Activated naive CD8-positive, alpha-beta T cell (primary cell): ENCODE results near the gene AFF4.

Experiments
- H3K27ac Mint-ChIP-seq: one replicate; pipeline ENCODE4 v1.8.0; 2021; ENCODE audit warnings: mixed read lengths
- H3K27me3 Mint-ChIP-seq: one replicate; pipeline ENCODE4 v1.8.0; 2021; ENCODE audit warnings: mixed read lengths
- H3K36me3 Mint-ChIP-seq: one replicate; pipeline ENCODE4 v1.8.0; 2021; ENCODE audit warnings: mixed read lengths
- H3K4me1 Mint-ChIP-seq: one replicate; pipeline ENCODE4 v1.8.0; 2021; ENCODE audit warnings: low read depth, mixed read lengths
- H3K4me3 Mint-ChIP-seq: one replicate; pipeline ENCODE4 v1.8.0; 2021; ENCODE audit warnings: mild to moderate bottlenecking, mixed read lengths
- H3K9me3 Mint-ChIP-seq: one replicate; pipeline ENCODE4 v1.8.0; 2021; ENCODE audit warnings: low read depth, mixed read lengths

AFF4 gene

DNA sequence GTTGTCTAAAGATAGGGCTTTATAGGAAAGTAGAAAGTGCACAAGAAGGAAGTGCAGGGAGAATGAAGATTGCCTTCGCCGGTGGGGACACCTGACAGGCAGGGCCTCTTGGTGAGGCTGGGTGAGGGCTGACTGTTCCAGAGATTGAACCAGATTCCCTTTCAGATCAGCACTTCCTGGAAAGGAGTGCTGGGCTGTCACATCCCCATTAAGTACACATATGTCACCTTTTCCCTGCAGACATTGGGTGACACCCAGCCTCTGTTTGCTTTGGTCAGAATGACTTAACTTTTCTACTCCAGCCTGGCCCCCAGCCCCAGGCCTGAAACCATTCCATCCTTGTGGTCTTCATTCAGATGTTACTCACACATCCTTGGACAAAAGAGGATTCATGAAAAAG is 125.6 kb downstream of the AFF4 start:
- no peaks in the 10 kb centered on the region for H3K36me3 Mint-ChIP-seq
- no peak overlapping the region for H3K27ac Mint-ChIP-seq
- H3K9me3 Mint-ChIP-seq: no peaks in the 10 kb centered on the region
- peaks cover 4% of the 10 kb centered on the region for H3K27me3 Mint-ChIP-seq
- no peaks in the 10 kb centered on the region for H3K4me1 Mint-ChIP-seq
- no peak overlapping the region for H3K4me3 Mint-ChIP-seq

DNA sequence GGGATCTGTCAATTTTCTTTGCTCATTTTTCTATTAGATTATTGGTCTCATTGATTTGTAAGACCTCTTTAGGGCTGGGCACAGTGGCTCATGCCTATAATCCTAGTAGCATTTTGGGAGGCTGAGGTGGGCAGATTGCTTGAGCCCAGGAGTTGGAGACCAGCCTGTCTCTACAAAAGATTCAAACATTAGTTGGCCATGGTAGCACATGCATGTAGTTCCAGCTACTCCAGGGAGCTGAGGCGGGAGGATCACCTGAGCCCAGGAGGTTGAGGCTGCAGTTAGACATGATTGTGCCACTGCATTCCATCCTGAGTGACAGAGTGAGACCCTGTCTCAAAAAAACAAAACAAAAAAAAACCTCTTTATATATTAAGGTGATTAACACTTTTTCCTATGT is 126.6 kb downstream of the AFF4 start:
- H3K9me3 Mint-ChIP-seq: no peaks in the 10 kb centered on the region
- no peak overlapping the region for H3K27ac Mint-ChIP-seq
- peaks cover 4% of the 10 kb centered on the region for H3K27me3 Mint-ChIP-seq
- no peaks in the 10 kb centered on the region for H3K36me3 Mint-ChIP-seq
- H3K4me3 Mint-ChIP-seq: no peak overlapping the region
- H3K4me1 Mint-ChIP-seq: no peaks in the 10 kb centered on the region

DNA sequence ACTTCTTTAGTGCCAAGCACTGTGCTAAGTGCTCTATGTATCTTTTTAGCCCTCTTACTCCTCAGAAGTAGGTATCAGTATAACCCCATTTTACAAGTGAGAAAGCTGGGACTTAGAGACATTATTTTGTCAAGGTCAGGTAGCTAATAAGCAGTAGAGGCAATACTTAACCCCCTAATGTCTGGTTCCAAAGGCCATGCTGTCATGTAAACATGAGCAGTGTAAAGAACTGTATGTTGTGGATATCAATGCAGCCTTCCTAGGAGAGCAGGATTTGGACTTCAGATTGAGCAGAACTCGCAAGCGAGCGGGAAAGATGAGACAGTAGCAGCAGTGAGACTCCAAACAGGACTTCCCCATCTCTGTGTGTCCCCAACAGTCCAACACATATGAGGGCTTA is 129.4 kb downstream of the AFF4 start:
- Mint-ChIP-seq H3K9me3 (no peaks in the 10 kb centered on the region), H3K36me3 (no peaks in the 10 kb centered on the region), H3K4me3 (no peak overlapping the region), H3K27me3 (peaks cover 9% of the 10 kb centered on the region), H3K4me1 (peaks cover 6% of the 10 kb centered on the region), H3K27ac (no peak overlapping the region)

- no peak overlapping the region for H3K4me3 Mint-ChIP-seq
- no peaks in the 10 kb centered on the region for H3K9me3 Mint-ChIP-seq
- H3K27me3 Mint-ChIP-seq: peaks cover 16% of the 10 kb centered on the region
- H3K27ac Mint-ChIP-seq: no peak overlapping the region
- H3K36me3 Mint-ChIP-seq: no peaks in the 10 kb centered on the region
- H3K4me1 Mint-ChIP-seq: peaks cover 8% of the 10 kb centered on the region
Observed at GRCh38 chr5:132832612-132833011, 130.8 kb downstream of the AFF4 start.

GRCh38 chr5:132831095-132831860 is 132.2 kb downstream of the AFF4 start:
- peak overlapping the region; percentile 81 for H3K4me3 Mint-ChIP-seq
- H3K9me3 Mint-ChIP-seq: no peaks in the 10 kb centered on the region
- H3K27ac Mint-ChIP-seq: no peak overlapping the region
- peaks cover 8% of the 10 kb centered on the region for H3K4me1 Mint-ChIP-seq
- H3K36me3 Mint-ChIP-seq: no peaks in the 10 kb centered on the region
- peaks cover 25% of the 10 kb centered on the region for H3K27me3 Mint-ChIP-seq

DNA sequence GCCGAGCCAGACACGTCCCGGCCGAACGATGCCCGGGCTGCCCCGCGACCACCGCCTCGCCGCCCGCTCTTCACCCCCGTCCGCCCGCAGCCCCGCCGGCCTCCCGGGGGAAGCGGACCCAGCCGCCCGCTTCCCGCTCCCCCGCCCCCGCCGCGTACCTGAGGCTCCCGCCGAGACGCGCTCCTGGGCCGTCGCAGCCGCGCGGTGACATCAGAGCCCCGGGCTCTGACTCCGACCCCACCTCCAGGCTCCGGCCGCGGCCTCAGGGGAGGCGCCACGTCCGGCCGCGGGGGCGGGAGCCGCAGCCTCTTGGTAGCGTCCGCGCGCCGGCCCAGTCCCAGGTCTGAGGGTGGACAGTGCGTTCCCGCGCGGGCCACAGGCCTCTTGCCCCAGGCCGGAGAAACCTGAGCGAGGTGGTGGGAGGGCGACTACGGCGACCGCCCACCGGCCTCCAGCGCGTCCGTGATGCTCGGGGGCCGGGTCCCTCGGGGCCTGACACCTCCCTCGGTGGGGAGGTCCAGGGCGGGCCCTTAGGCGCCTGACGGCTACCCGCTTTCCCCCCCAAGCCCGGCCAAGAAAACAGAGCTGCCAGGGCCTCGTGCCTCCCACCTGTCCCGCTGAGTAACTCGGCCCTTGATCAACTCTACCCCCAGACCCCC is 132.9 kb downstream of the AFF4 start, which contains the start of gene SHROOM1:
Gene SHROOM1, minus strand, starts transcription at position 212 of the 659 bp plus-strand sequence. CDS start 4,507 bp downstream, outside the sequence.
- no peak within 1 kb of the TSS for H3K27ac Mint-ChIP-seq
- no peaks in the 10 kb centered on the region for H3K9me3 Mint-ChIP-seq
- peak within 1 kb of the TSS; percentile 84 for H3K4me3 Mint-ChIP-seq
- no peaks in the 10 kb centered on the region for H3K36me3 Mint-ChIP-seq
- H3K4me1 Mint-ChIP-seq: peaks cover 8% of the 10 kb centered on the region
- peaks cover 25% of the 10 kb centered on the region for H3K27me3 Mint-ChIP-seq

GRCh38 chr5:132829742-132830435 is 133.5 kb downstream of the AFF4 start:
- H3K36me3 Mint-ChIP-seq: no peaks in the 10 kb centered on the region
- H3K27me3 Mint-ChIP-seq: peaks cover 25% of the 10 kb centered on the region
- no peaks in the 10 kb centered on the region for H3K9me3 Mint-ChIP-seq
- H3K27ac Mint-ChIP-seq: no peak overlapping the region
- H3K4me3 Mint-ChIP-seq: peak overlapping the region; percentile 84
- H3K4me1 Mint-ChIP-seq: peaks cover 8% of the 10 kb centered on the region

- Mint-ChIP-seq H3K9me3 (no peaks in the 10 kb centered on the region), H3K36me3 (no peaks in the 10 kb centered on the region), H3K4me3 (peak overlapping the region; percentile 84), H3K27me3 (peaks cover 22% of the 10 kb centered on the region), H3K4me1 (peaks cover 8% of the 10 kb centered on the region), H3K27ac (peak overlapping the region; percentile 50)
Observed at GRCh38 chr5:132828846-132829494, 134.5 kb downstream of the AFF4 start.

DNA sequence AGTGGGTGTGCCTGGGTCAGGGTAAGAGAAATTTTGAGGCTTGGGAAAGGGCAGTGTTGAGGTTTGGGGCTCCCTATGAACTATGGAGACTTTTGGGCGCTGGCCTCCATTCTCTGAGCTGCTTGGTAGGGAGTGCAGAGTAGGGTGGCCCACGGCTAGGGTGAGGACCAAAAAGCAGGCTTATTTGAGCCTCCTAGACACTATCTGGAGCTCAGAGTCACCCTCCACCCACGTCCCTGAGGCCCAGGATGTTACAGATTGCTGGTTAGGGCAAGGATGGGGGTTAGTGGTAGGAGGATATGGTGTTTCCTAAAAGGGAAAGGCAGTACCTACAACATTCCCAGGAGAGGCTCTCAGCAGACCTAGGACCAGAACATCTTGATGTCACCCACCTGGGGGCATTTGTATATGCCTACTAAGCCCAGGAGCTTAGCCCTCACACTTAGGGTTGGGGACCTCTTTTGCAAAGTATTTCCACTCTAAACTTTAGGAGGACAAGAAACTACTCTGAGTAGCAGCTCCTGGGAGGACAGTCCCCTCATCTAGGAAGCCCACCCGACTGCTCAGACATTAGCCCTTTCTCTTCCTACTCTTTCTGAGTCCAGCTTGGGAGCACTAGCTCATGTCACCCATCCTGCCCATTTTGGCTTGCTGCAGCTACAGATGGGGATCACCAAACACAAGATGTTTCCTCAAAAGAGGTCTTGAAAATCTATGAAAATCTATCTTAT is 135.3 kb downstream of the AFF4 start:
- Mint-ChIP-seq H3K36me3 (no peaks in the 10 kb centered on the region), H3K9me3 (no peaks in the 10 kb centered on the region), H3K27ac (no peak overlapping the region), H3K4me3 (no peak overlapping the region), H3K4me1 (peaks cover 8% of the 10 kb centered on the region), H3K27me3 (peaks cover 24% of the 10 kb centered on the region)

GRCh38 chr5:132826424-132827082 is 136.9 kb downstream of the AFF4 start:
- H3K36me3 Mint-ChIP-seq: no peaks in the 10 kb centered on the region
- peaks cover 8% of the 10 kb centered on the region for H3K4me1 Mint-ChIP-seq
- H3K4me3 Mint-ChIP-seq: peak overlapping the region; percentile 52
- H3K27ac Mint-ChIP-seq: no peak overlapping the region
- H3K9me3 Mint-ChIP-seq: no peaks in the 10 kb centered on the region
- peaks cover 24% of the 10 kb centered on the region for H3K27me3 Mint-ChIP-seq

GRCh38 chr5:132825834-132826391 is 137.5 kb downstream of the AFF4 start:
- Mint-ChIP-seq H3K4me1 (peaks cover 6% of the 10 kb centered on the region), H3K27me3 (peaks cover 23% of the 10 kb centered on the region), H3K27ac (no peak overlapping the region), H3K36me3 (no peaks in the 10 kb centered on the region), H3K4me3 (peak overlapping the region; percentile 34), H3K9me3 (no peaks in the 10 kb centered on the region)
